Cardiac fibroblast (primary cell): ENCODE measurements around the gene ANGPTL8.

ENCODE experiments used
- DNase-seq, 2 donors: peaks; one replicate each; pipeline versions ENCODE4 v3.0.0 to v3.0.0-alpha.2; 2010; ENCODE audit warnings: low read depth in 2 of 2
- H3K4me3 ChIP-seq, 2 donors: replicated peaks in 1 of 2; 1 replicate in 1 of 2; 2 replicates in 1 of 2; pipeline ENCODE4 v1.5.1; 2011; ENCODE audit warnings: low read depth in 2 of 2, low read length in 2 of 2, mild to moderate bottlenecking in 2 of 2, moderate library complexity in 1 of 2
- CTCF ChIP-seq: IDR thresholded peaks from one replicate; pipeline ENCODE4 v1.5.1; 2011; ENCODE audit warnings: low read depth, mild to moderate bottlenecking, low read length, inconsistent platforms

Gene ANGPTL8

GRCh38 chr19:11209839-11210655 is 29.4 kb upstream of the ANGPTL8 start:
- H3K4me3 ChIP-seq, result no peak overlapping the region
- no peak for TF ChIP-seq CTCF
- no peak for DNase-seq

GRCh38 chr19:11210656-11210928 is 28.8 kb upstream of the ANGPTL8 start:
- TF ChIP-seq CTCF, result no peak
- DNase-seq, result no peak
- H3K4me3 ChIP-seq, result no peak overlapping the region

GRCh38 chr19:11214387-11214786 is 25.0 kb upstream of the ANGPTL8 start:
- no peak for TF ChIP-seq CTCF
- H3K4me3 ChIP-seq, result no peak overlapping the region
- DNase-seq, result no peak

- TF ChIP-seq CTCF, result no peak
- no peak for DNase-seq
- no peak overlapping the region for H3K4me3 ChIP-seq
These were observed 18.3 kb upstream of the ANGPTL8 start for GRCh38 chr19:11221082-11221598.

- no peak for DNase-seq
- H3K4me3 ChIP-seq, result no peak overlapping the region
- no peak for TF ChIP-seq CTCF
These were observed 16.2 kb upstream of the ANGPTL8 start for GRCh38 chr19:11223200-11223599.

GRCh38 chr19:11224429-11224828 is 15.0 kb upstream of the ANGPTL8 start:
- H3K4me3 ChIP-seq, result no peak overlapping the region
- TF ChIP-seq CTCF, result no peak
- no peak for DNase-seq

GRCh38 chr19:11225172-11225571 is 14.2 kb upstream of the ANGPTL8 start:
- TF ChIP-seq CTCF, result no peak
- no peak overlapping the region for H3K4me3 ChIP-seq
- DNase-seq, result no peak
